ENCODE data around the gene EML3. TPM values are rescaled to one million over a fixed set of nuclear protein-coding genes. Genes with fewer than 3 reads are reported as not detected.

The EML3 gene
- total and polyA plus RNA-seq, 2 of the 13 experiments (the other 11 are each of a cell fraction or from before 2014, with no cell fraction given) = 10.6 to 12.3 TPM

GRCh38 chr11:62555464-62556107 lies 57.0 kb downstream of the EML3 start:
- ATAC-seq = no peak
- intact Hi-C loops (cut with micrococcal nuclease; ENCODE audit: unreplicated experiment) = no loop called here
- Histone ChIP-seq H3K9me3 (ENCODE audit: low read length) (no peaks in the 10 kb centered on the region), H2AFZ (ENCODE audit: low read length) (no peak overlapping the region), H3K36me3 (replicated peaks in 1 of 2; ENCODE audit: control insufficient read depth in 1 of 2, insufficient read depth in 2 of 2, low read length in 2 of 2) (peaks cover 10 to 25% of the 10 kb centered on the region in 2 experiments), H4K20me1 (ENCODE audit: insufficient read depth, low read length) (peaks cover 3% of the 10 kb centered on the region; the same call in 1 of the 2 replicates), H3K4me2 (ENCODE audit: low read depth, low read length) (no peak overlapping the region), H3K79me2 (ENCODE audit: insufficient read depth, low read length) (peaks cover 2% of the 10 kb centered on the region), H3K9ac (ENCODE audit: insufficient read depth, low read depth, low read length) (no peak overlapping the region), H3K4me1 (ENCODE audit: insufficient read depth, low read length) (peaks cover 85% of the 10 kb centered on the region), H3K27ac (ENCODE audit: extremely low read length, insufficient read depth, low read length) (peak overlapping the region; percentile 44), H3K4me3 (replicated peaks in 1 of 3; ENCODE audit: insufficient read depth in 1 of 3, low read depth in 2 of 3, low read length in 3 of 3) (no peak overlapping the region), H3K27me3 (ENCODE audit: control insufficient read depth in 1 of 2, insufficient read depth in 2 of 2, low read length in 2 of 2) (no peaks in the 10 kb centered on the region)
- no TSS peak for BruUV-seq (replicated peaks)
- no peak for DNase-seq (ENCODE audit: low spot score)
- in situ Hi-C loops (cut with HindIII; ENCODE audit: extremely low pct_ligation_motif_present, low pct_unique_long_range_greater_than_20kb) = loop anchor here (5.0 kb wide), 1 partner anchor 158 kb away; no protein-coding TSS in a partner anchor
- 77% methylated on average over 4 of the region's 4 CpGs for WGBS (ENCODE audit: low lambda C conversion rate)
- FAIRE-seq = no peak
- TF ChIP-seq DR1 (CRISPR knock-in tag; IDR thresholded peaks at IDR 0.05) (no peak), JARID2 (CRISPR knock-in tag; IDR thresholded peaks at IDR 0.05; ENCODE audit: insufficient replicate concordance) (no peak), KLF9 (CRISPR knock-in tag; IDR thresholded peaks at IDR 0.05; ENCODE audit: low read depth) (no peak), ZNF629 (CRISPR knock-in tag; conservative IDR thresholded peaks at IDR 0.05) (no peak)
- POLR2A ChIA-PET = interaction anchor here (0.6 to 4.5 kb wide), 6 partner anchors 9 to 131 kb away, joined by 3 to 23 read pairs (median 6); partner anchors contain the start of genes AHNAK, EEF1G and TUT1
- CTCF ChIA-PET (ENCODE audit: low intra/inter-chr PET ratio, low total read pairs) = no interaction called here

DNA sequence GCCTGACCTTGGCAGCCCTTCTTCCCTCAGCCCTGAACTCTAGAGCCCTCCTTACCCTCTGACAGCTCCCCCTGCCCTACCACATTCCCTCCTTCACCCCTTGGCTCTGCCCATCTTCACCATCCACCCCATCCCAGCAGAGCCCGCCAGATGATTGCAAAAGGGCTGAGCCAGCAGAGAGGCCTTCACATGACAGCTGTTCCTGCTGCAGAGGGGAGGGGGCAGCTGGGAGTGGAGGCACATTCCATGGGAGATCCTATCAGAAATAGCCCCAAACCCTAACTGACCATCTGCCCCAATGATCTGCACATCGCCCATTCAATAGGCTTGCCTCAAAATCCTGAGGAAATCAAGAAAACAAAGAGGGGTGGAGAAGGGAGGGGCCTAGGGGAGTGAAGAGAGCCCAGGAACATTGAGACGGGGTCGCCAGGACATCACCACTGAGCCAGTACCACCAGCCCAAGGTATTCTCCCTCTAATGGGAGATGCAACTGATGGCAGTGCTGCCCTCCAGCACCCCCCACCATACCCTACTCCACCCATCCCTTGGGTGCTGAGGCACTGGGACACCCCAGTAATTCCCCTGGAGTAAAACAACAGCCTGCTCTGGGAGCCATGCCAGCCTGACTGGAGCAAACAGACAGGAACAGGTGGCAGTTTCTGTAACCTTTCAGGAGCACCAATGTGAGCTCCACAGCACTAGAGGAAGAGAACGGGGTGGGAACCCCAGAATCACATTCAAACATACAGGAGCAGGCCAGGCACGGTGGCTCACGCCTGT lies 58.0 kb downstream of the EML3 start:
- intact Hi-C loops (cut with micrococcal nuclease; ENCODE audit: unreplicated experiment) = no loop called here

More for the DNA sequence above, 58.0 kb downstream of the EML3 start:
- Histone ChIP-seq H4K20me1 (ENCODE audit: insufficient read depth, low read length) (no peaks in the 10 kb centered on the region), H3K27me3 (ENCODE audit: control insufficient read depth in 1 of 2, insufficient read depth in 2 of 2, low read length in 2 of 2) (no peaks in the 10 kb centered on the region), H3K36me3 (replicated peaks in 1 of 2; ENCODE audit: control insufficient read depth in 1 of 2, insufficient read depth in 2 of 2, low read length in 2 of 2) (peaks cover 7 to 15% of the 10 kb centered on the region in 2 experiments), H3K4me1 (ENCODE audit: insufficient read depth, low read length) (peaks cover 86% of the 10 kb centered on the region), H3K9ac (ENCODE audit: insufficient read depth, low read depth, low read length) (no peak overlapping the region), H3K9me3 (ENCODE audit: low read length) (no peaks in the 10 kb centered on the region), H3K27ac (ENCODE audit: extremely low read length, insufficient read depth, low read length) (no peak overlapping the region), H3K4me2 (ENCODE audit: low read depth, low read length) (no peak overlapping the region), H3K79me2 (ENCODE audit: insufficient read depth, low read length) (no peaks in the 10 kb centered on the region), H3K4me3 (replicated peaks in 1 of 3; ENCODE audit: insufficient read depth in 1 of 3, low read depth in 2 of 3, low read length in 3 of 3) (no peak overlapping the region), H2AFZ (ENCODE audit: low read length) (no peak overlapping the region)
- POLR2A ChIA-PET = interaction anchor here (1.1 to 4.5 kb wide), 5 partner anchors 11 to 130 kb away, joined by 3 to 23 read pairs (median 6); partner anchors contain the start of genes C11orf98, CSKMT, LBHD1 and TUT1
- in situ Hi-C loops (cut with HindIII; ENCODE audit: extremely low pct_ligation_motif_present, low pct_unique_long_range_greater_than_20kb) = loop anchor here (5.0 kb wide), 2 partner anchors 132 to 157 kb away; no protein-coding TSS in a partner anchor
- FAIRE-seq (no peak), DNase-seq (ENCODE audit: low spot score) (no peak), ATAC-seq (peak; percentile 4)
- CTCF ChIA-PET (ENCODE audit: low intra/inter-chr PET ratio, low total read pairs) = no interaction called here
- WGBS (ENCODE audit: low lambda C conversion rate) = 89% methylated on average over 7 of the region's 7 CpGs
- no TSS peak for BruUV-seq (replicated peaks)
- TF ChIP-seq, protein P1, sequence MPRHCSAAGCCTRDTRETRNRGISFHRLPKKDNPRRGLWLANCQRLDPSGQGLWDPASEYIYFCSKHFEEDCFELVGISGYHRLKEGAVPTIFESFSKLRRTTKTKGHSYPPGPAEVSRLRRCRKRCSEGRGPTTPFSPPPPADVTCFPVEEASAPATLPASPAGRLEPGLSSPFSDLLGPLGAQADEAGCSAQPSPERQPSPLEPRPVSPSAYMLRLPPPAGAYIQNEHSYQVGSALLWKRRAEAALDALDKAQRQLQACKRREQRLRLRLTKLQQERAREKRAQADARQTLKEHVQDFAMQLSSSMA (CRISPR knock-in tag; IDR thresholded peaks at IDR 0.05) = no peak
- TF ChIP-seq MAFK (conservative IDR thresholded peaks at IDR 0.05 in 1 of 2, IDR thresholded peaks at IDR 0.05 in 1 of 2; ENCODE audit: low read length in 2 of 2) (peak in 1 of 2 experiments; percentile 33; a peak in 1 of 4 replicates), MAFF (IDR thresholded peaks at IDR 0.05; ENCODE audit: low read depth, low read length) (peak; percentile 10; the same call in 1 of the 2 replicates), ESRRA (CRISPR knock-in tag; IDR thresholded peaks at IDR 0.05; ENCODE audit: low read depth) (no peak), TFAP4 (IDR thresholded peaks at IDR 0.05; ENCODE audit: borderline replicate concordance, low read depth) (peak; percentile 37; the same call in 1 of the 2 replicates), MAFG (CRISPR knock-in tag; IDR thresholded peaks at IDR 0.05) (0 out of 2 replicates have a peak, but pooled peaks have one; percentile 40)
- TF ChIP-seq, protein P2, sequence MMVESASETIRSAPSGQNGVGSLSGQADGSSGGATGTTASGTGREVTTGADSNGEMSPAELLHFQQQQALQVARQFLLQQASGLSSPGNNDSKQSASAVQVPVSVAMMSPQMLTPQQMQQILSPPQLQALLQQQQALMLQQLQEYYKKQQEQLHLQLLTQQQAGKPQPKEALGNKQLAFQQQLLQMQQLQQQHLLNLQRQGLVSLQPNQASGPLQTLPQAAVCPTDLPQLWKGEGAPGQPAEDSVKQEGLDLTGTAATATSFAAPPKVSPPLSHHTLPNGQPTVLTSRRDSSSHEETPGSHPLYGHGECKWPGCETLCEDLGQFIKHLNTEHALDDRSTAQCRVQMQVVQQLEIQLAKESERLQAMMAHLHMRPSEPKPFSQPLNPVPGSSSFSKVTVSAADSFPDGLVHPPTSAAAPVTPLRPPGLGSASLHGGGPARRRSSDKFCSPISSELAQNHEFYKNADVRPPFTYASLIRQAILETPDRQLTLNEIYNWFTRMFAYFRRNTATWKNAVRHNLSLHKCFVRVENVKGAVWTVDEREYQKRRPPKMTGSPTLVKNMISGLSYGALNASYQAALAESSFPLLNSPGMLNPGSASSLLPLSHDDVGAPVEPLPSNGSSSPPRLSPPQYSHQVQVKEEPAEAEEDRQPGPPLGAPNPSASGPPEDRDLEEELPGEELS (CRISPR knock-in tag; IDR thresholded peaks at IDR 0.05) = no peak

All from HepG2 (cell line).